Fibroblast of skin of right biceps (primary cell): Measurements from ENCODE around the gene PPP1CB.
"Not testable (repeated sequence)": the region's sequence is repeated elsewhere in the genome, so short reads cannot be mapped to it uniquely, and the experiment has no call there.

Source experiments
- DNase-seq: peaks from one replicate; pipeline ENCODE4 v3.0.0-alpha.2; 2013

PPP1CB gene

DNA sequence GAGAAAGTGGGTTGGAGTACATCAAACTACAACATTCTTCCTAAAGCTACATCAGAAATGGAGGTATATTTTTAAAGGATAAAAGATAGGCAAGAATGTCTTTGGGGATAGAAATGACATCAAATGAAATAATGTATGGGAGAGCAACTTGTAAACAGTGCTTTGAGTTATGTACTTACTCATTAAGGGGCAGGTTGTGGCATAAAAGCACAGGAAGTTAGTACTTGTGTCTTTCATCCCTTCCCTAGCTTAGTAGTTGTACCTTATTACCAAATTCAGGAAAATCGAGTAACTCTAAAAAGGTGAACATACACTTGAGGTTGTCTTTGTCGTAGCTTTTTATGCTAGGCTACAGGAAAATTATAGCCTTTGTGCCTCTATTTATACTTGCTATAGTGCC is 28.9 kb downstream of the PPP1CB start:
- DNase-seq: no peak

DNA sequence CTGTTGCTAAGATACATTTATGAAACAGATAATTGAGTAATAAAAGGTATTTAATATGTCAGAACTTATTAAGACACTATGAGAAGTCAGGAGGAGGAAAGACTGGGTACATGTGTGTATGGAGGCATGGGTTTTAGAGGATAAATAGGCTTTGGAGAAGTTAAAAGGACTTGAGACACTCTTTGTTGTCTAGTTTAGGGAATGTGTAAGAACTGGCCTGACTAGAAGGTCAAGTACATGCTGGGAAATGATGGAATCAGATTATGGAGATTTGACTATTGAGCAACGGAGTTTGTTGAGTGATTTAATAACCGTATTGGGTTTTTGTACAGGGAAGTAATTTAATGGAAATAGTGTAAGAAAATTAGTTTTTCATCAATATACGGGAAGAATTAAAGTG is 30.8 kb downstream of the PPP1CB start:
- DNase-seq: no peak

DNA sequence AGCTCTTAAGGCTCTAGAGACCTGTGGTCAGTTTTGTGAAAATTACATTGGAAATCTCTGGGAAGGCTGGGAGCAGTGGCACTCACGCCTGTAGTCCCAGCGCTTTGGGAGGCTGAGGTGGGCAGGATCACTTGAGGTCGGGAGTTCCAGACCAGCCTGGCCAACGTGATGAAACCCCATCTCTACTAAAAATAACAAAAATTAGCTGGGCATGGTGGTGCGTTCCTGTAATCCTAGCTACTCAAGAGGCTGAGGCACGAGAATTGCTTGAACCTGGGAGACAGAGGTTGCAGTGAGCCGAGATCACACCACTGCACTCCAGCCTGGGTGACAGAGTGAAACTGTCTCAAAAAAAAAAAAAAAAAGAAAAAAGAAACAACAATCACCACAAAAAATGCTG is 32.9 kb downstream of the PPP1CB start:
- DNase-seq: not testable (repeated sequence)

DNA sequence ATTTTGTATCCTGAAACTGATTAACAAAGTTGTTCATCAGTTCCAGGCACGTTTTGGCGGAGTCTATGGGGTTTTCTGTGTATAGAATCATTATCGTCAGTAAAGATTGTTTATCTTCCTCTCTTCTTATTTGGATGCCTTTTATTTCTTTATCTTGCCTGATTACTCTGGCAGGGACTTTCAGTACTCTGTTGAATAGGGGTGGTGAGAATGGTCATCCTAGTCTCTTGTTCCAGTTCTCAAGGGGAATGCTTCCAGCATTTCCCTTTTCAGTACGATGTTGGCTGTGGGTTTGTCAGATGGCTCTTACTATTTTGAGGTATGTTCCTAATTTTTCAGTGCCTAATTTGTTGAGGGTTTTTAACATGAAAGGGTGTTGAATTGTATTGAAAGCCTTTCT is 45.0 kb downstream of the PPP1CB start:
- no peak for DNase-seq

DNA sequence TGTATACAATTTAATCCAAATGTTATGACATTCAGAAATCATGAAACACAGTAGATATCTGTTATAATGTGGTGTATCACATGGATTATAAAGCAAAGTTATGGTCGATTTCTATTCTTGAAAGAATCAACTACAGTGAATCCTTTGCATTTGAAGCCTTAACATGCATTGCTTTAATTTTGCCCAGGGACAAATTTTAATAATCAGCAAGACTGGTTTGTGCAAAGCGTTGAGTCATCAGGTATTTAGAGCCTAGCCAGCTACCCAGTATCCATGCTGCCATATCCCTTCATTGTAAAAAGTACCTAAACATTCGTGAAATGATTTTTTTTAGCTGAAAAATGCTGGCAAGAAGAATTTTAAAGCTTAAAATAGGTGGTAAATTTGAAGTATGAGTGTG is 50.1 kb downstream of the PPP1CB start:
- DNase-seq: peak; percentile 14

DNA sequence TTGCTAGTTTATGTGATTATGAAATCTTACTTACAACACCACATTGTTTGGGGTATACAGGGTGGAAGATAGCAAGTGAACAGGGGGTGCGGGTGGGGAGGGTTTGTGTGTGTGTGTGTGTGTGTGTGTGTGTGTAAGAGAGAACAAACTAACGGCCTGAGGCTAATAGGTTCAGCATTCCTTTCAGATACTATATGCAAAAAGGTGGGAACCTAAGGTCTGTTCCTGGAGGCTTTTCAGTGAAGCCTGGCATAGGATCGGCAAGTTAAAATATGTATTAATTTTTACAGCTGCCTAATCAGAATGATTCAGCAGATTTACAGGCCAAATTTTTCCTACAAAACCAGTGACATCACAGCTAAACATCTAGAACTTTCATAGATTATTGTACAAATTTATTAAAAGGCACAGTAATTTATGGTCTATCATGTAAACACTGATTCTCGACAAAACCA is 51.4 kb downstream of the PPP1CB start:
- DNase-seq: no peak

DNA sequence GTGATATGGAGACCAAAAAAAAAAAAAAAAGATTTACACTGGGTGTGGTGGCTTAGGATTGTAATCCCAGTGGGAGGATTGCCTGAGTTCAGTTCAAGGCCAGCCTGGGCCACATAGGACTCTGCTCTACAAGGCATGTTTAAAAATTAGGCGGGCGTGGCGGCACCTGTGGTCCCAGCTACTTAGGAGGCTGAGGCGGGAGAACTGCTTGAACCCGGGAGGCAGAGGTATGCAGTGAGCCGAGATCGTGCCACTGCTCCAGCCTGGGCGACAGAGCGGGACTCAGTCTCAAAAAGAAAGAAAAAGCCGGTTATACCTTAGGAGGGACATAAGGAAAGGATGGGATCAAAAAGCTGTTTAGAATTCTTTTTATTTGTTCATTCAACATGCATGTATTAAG is 58.3 kb downstream of the PPP1CB start:
- no peak for DNase-seq

DNA sequence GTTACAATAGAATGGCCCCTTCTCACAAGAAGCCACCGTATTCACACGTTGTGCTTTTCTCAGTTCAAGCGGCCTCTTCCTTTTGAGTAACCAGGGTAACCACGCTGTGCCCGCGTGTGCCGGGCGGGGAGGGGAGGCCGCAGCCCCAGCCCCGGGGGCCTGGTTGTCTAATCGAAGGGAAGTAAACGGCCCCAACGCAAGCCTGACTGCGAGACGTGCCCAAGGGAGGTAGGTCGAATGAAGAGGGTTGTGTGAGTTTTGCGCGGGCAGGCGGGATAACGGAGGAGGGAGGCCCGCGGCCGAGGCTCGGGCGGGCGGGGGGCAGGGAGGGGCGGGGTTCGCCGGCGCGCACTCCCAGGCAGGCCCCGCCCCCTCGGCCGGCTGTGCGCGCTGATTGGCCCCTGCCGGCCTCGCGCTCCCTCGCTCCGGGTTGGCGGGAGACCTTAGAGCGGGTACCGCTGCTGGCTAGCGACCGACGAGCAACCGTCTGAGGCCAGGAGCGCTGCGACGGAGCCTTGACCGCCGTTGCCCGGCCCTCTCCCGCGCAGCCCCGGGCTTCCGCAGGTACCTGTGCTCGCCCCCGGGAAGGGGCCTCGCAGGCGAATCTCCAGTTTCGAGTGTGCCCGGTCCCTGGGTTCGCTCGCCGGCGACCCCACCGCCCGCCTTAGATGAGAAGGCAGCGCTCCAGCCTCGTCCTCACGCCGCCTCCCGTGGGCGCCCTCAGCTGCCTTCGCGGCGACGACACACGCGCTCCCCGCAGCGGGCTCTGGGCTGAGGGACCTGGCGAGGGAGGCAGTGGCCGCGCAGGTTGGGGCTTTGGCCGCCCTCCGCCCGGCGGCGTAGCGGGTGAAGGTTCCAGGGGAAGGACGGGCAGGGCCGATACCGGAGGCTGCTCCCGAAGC is 59.0 kb downstream of the PPP1CB start, which contains the start of gene SPDYA:
SPDYA (plus strand) TSS at position 451 of the 902 bp plus-strand sequence. CDS start 5,181 bp downstream, outside the sequence.
- peak; percentile 76 for DNase-seq

DNA sequence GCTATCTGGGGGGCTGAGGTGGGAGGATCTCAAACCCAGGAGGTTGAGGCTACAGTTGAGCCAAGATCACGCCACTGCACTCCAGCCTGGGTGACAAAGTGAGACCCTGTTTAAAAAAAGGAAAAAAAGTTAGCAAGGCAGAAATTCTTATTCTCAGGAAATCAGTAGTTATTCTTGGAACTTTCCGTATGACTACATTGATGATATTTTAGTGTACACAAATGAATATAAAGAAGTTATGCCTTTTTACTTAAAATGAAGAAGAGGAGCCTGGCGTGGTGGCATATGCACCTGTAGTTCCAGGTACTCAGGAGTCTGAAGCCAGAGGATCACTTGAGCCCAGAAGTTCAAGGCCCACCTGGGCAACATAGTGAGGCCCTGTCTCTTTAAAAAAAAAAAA is 66.4 kb downstream of the PPP1CB start:
- no peak for DNase-seq

DNA sequence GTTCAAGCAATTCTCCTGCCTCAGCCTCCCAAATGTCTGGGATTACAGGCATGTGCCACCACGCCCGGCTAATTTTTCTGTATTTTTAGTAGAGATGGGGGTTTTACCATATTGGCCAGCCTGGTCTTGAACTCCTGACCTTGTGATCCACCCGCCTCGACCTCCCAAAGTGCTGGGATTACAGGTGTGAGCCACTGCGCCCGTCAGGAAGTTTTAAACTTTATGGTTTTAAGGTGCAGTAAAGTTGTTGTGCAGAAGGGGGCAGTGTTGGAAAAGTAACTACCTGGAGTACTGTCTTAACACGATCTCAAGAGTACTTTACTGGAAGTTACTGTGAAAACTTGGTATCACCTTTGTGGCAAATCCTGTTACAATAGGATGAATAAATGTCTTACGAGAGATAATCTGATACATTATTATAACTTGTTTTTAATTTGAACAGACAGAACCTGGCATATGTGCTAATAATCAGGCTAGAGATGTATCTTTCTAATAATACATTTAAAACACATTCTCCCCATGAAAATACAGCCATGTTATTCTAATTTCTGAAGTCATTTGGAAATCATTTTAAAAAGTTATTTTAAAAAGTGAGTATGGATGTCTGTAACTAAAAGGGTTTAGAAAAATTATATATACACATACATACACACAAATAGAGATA is 69.8 kb downstream of the PPP1CB start:
- peak; percentile 43 for DNase-seq

DNA sequence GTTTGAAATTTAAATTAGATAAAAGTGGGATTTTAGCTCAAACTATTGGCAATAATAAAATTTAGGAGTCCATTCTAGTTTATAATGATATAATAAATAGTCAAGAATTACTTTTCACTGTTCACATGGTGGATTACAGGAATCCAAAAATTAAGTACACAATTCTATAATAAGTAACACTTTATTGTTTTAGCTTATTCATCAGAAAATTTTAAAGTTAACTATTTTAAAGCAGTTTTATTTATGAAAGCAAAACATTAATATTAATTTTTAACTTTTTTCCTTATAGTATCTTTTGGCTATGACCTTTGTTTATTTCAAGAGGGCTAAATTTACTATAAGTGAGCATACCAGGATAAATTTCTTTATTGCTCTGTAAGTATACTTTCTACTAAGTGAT is 70.4 kb downstream of the PPP1CB start:
- no peak for DNase-seq

DNA sequence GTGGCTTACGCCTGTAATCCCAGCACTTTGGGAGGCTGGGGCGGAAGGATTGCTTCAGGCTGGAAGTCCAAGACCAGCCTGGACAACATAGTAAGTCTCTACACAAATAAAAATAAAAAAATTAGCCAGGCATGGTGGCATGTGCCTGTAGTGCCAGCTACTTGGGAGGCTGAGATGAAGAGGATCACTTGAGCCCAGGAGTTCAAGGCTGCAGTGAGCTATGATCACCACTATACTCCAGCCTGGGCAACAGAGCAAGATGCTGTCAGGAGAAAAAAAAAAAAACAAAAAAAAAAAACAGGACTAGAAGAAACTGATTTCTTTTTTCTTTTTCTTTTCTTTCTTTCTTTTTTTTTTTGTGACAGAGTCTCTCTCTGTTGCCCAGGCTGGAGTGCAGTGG is 72.6 kb downstream of the PPP1CB start:
- DNase-seq: no peak

DNA sequence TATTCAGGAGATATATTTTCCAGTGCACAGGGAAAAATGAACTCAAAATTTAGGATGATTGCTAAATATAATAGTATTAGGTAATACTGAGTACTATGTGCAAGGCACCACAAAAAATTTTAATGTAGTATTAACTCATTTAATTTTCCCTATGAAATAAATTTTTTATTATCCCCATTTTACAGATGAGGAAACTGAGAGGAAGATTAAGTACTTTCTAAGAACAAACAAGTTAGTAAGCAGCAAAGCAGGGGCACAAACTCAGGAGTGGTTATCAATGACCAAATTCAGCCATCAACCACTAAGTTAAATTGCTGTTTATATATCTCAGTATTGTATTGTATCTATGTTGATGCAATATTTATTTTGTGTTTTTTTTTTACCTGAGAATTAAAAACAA is 73.2 kb downstream of the PPP1CB start:
- DNase-seq: no peak

DNA sequence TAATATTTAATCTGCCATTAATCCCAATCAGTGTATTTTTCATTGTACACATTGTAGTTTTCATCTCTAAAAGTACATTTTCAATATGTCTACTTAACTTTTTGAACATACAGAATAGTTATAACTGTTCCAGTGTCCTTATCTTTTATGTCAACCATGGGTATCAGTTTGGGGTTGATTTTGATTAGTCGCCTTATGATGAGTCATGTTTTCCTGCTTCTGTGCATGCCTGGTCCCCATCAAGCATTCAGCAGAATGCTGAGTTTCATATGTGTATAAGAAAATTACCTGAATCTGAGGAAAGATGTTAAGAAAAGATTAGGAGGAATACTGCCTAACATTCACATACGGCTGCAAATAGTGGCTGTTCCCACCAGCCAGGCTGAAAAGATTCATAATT is 76.8 kb downstream of the PPP1CB start:
- peak; percentile 30 for DNase-seq

DNA sequence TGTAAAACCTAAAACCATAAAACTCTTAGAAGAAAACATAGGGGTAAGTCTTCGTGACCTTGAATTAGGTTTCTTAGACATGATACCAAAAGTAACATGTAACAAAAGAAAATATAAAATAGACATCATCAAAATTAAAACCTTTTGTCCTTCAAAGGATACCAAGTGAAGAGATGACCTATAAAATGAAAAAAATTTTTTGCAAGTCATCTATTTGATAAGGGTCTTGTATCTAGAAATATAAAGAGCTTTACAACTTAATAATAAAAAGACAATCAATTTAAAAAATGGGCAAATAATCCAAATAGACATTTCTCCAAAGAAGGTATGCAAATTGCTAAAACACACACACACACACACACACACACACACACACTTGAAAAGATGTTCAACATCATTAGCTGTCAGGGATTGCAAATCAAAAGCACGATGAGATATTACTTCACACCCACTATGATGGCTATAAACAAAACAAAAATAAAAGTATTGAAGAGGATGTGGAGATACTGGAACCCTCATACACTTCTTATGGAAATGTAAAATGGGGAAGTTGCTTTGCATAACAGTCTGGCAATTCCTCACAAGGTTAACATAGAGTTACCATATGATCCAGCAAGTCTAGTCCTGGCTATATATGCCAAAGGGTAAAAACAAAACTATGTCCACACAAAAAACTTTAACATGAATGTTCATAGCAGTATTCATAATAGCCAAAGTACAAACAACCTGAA is 82.3 kb downstream of the PPP1CB start:
- no peak for DNase-seq

DNA sequence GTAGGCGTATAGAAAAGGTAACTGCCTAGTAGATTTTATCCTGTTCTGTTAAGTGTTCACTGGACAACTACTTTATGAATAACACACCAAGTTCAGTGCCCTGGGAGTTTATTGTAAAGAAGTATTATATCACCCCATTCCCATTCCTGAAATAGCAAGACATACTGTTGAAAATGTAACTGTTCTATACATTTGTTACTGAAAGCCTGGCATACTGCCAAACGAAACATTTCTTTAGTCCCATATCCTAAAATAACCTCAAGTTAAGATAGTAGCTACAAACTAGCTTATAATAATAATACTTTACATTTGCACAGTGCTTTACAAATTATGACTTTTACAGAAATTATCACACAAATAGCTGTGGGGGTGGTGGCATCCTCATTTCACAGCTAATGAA is 84.2 kb downstream of the PPP1CB start:
- DNase-seq: peak; percentile 45

DNA sequence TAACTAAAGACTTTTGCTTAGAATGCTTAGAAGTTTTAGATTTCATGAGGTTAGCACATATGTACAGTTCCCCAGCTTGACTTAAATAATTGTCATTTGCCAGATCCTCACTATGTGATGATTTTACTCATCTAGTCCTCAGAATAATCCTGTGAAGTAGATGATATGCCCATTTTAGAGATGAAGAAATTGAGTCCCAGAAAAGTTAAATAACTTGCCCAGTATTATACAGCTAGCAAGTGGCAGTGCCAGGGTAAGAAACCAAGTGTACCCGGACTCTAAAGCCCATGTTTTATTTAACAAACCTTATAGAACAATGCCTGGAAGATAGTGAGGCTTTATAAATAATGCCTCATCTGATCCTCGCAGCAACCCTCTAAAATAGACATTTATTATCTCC is 87.3 kb downstream of the PPP1CB start:
- DNase-seq: no peak

DNA sequence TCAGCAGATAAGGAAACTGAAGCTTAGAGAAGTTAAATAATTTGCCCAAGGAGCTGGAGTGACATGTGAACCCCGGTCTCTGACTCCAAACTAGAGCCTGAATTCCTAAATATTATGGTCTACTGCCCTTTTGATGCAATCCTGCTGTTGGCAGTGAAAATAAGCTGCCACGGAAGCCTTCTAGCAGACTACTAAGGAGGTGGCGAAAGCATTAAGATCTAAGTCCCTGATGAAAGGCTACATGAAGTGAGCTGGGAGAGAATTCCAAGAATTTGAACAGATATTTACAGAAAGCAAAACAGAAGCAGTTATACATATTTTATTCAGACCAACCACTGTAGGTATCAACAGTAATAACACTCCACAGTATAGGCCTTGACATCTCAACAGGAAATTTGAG is 90.4 kb downstream of the PPP1CB start:
- DNase-seq: no peak
